Activated T-helper 1 cell treated with Interleukin-2 at 50 U/mL for 16 hours (primary cell): ENCODE data around the gene SUPT3H.

Experiments
- DNase-seq: peaks from one replicate; pipeline ENCODE4 v3.0.0-alpha.2; 2020; ENCODE audit warnings: low read depth

The SUPT3H gene

GRCh38 chr6:44837255-44837654, 540.5 kb downstream of the SUPT3H start:
- DNase-seq, result no peak

GRCh38 chr6:44833248-44833647, 544.5 kb downstream of the SUPT3H start:
- no peak for DNase-seq

- DNase-seq, result no peak
Observed at GRCh38 chr6:44831002-44831610, 546.6 kb downstream of the SUPT3H start.

- no peak for DNase-seq
Observed at GRCh38 chr6:44829836-44830235, 547.9 kb downstream of the SUPT3H start.

- DNase-seq, result no peak
Observed at GRCh38 chr6:44828780-44829179, 549.0 kb downstream of the SUPT3H start.

GRCh38 chr6:44826025-44826676, 551.6 kb downstream of the SUPT3H start:
- no peak for DNase-seq

GRCh38 chr6:44825273-44825672, 552.5 kb downstream of the SUPT3H start:
- DNase-seq, result no peak

GRCh38 chr6:44824567-44824966, 553.2 kb downstream of the SUPT3H start:
- DNase-seq, result no peak

GRCh38 chr6:44820759-44821158, 557.0 kb downstream of the SUPT3H start:
- no peak for DNase-seq

GRCh38 chr6:44820321-44820720, 557.4 kb downstream of the SUPT3H start:
- no peak for DNase-seq

- no peak for DNase-seq
Observed at GRCh38 chr6:44811456-44811855, 566.3 kb downstream of the SUPT3H start.

GRCh38 chr6:44809258-44809657, 568.5 kb downstream of the SUPT3H start:
- no peak for DNase-seq

- no peak for DNase-seq
Observed at GRCh38 chr6:44808148-44808547, 569.6 kb downstream of the SUPT3H start.

- no peak for DNase-seq
Observed at GRCh38 chr6:44806656-44807055, 571.1 kb downstream of the SUPT3H start.

GRCh38 chr6:44805238-44805846, 572.4 kb downstream of the SUPT3H start:
- no peak for DNase-seq

GRCh38 chr6:44804546-44805159, 573.1 kb downstream of the SUPT3H start:
- DNase-seq, result no peak

- DNase-seq, result no peak
Observed at GRCh38 chr6:44804016-44804415, 573.7 kb downstream of the SUPT3H start.

- DNase-seq, result no peak
Observed at GRCh38 chr6:44800784-44801592, 576.7 kb downstream of the SUPT3H start.

- no peak for DNase-seq
Observed at GRCh38 chr6:44800171-44800783, 577.5 kb downstream of the SUPT3H start.

- DNase-seq, result no peak
Observed at GRCh38 chr6:44797746-44798145, 580.0 kb downstream of the SUPT3H start.

- no peak for DNase-seq
Observed at GRCh38 chr6:44795326-44795725, 582.4 kb downstream of the SUPT3H start.

- DNase-seq, result no peak
Observed at GRCh38 chr6:44789806-44790205, 587.9 kb downstream of the SUPT3H start.
